HG02981 (cell line): Measurements from ENCODE around the gene CTNND2.
A peak's percentile ranks its signal among the peaks of the same experiment; 100 is the strongest.

Source experiments
- ATAC-seq: cut with Tn5 transposase; IDR thresholded peaks from one replicate; pipeline ENCODE4 v1.9.1; 2021; ENCODE audit warnings: mild to moderate bottlenecking, moderate library complexity; ENCODE audit not compliant: unreplicated experiment

CTNND2 gene

GRCh38 chr5:11904265-11904906 lies at the start of gene CTNND2:
Gene CTNND2, minus strand, starts transcription at chr5:11904446. Its CDS starts 593 bp downstream, at chr5:11903853.
- peak; percentile 31 for ATAC-seq

GRCh38 chr5:11946317-11946716 lies 42.1 kb upstream of the CTNND2 start:
- ATAC-seq, result no peak

- ATAC-seq, result no peak
These were observed 37.3 kb upstream of the CTNND2 start for GRCh38 chr5:11941566-11941965.

- no peak for ATAC-seq
These were observed 27.4 kb upstream of the CTNND2 start for GRCh38 chr5:11931638-11932037.

GRCh38 chr5:11928909-11929308 lies 24.7 kb upstream of the CTNND2 start:
- ATAC-seq, result no peak

- no peak for ATAC-seq
These were observed 21.5 kb upstream of the CTNND2 start for GRCh38 chr5:11925701-11926100.

- ATAC-seq, result no peak
These were observed 18.1 kb upstream of the CTNND2 start for GRCh38 chr5:11922394-11922793.

GRCh38 chr5:11918463-11919045 lies 14.3 kb upstream of the CTNND2 start:
- no peak for ATAC-seq

GRCh38 chr5:11909471-11909870 lies 5.2 kb upstream of the CTNND2 start:
- no peak for ATAC-seq

- ATAC-seq, result no peak
These were observed 2.3 kb upstream of the CTNND2 start for GRCh38 chr5:11906497-11906896.

- ATAC-seq, result no peak
These were observed 960 bp upstream of the CTNND2 start for GRCh38 chr5:11905206-11905605.

- peak; percentile 55 for ATAC-seq
These were observed 507 bp downstream of the CTNND2 start for GRCh38 chr5:11903614-11904264.

- ATAC-seq, result no peak
These were observed 1.1 kb downstream of the CTNND2 start for GRCh38 chr5:11903121-11903613.

- ATAC-seq, result no peak
These were observed 2.0 kb downstream of the CTNND2 start for GRCh38 chr5:11902201-11902619.

- no peak for ATAC-seq
These were observed 5.5 kb downstream of the CTNND2 start for GRCh38 chr5:11898787-11899186.

GRCh38 chr5:11897781-11898180 lies 6.5 kb downstream of the CTNND2 start:
- ATAC-seq, result no peak

- no peak for ATAC-seq
These were observed 9.3 kb downstream of the CTNND2 start for GRCh38 chr5:11894992-11895391.

- ATAC-seq, result no peak
These were observed 11.4 kb downstream of the CTNND2 start for GRCh38 chr5:11892832-11893231.

- ATAC-seq, result no peak
These were observed 13.5 kb downstream of the CTNND2 start for GRCh38 chr5:11890777-11891176.

GRCh38 chr5:11888221-11888620 lies 16.0 kb downstream of the CTNND2 start:
- ATAC-seq, result no peak

GRCh38 chr5:11878814-11879213 lies 25.4 kb downstream of the CTNND2 start:
- no peak for ATAC-seq

GRCh38 chr5:11873587-11873986 lies 30.7 kb downstream of the CTNND2 start:
- no peak for ATAC-seq
